Stimulated activated CD4-positive, alpha-beta T cell treated with anti-CD3 and anti-CD28 coated beads, Interleukin-4, amount 100 ng/mL, for 4 hours (primary cell): Measurements from ENCODE around the gene MPP7.

ENCODE experiments used
- DNase-seq, 2 experiments: peaks; one replicate each; pipeline ENCODE4 v3.0.0-alpha.2; 2020

Gene MPP7

DNA sequence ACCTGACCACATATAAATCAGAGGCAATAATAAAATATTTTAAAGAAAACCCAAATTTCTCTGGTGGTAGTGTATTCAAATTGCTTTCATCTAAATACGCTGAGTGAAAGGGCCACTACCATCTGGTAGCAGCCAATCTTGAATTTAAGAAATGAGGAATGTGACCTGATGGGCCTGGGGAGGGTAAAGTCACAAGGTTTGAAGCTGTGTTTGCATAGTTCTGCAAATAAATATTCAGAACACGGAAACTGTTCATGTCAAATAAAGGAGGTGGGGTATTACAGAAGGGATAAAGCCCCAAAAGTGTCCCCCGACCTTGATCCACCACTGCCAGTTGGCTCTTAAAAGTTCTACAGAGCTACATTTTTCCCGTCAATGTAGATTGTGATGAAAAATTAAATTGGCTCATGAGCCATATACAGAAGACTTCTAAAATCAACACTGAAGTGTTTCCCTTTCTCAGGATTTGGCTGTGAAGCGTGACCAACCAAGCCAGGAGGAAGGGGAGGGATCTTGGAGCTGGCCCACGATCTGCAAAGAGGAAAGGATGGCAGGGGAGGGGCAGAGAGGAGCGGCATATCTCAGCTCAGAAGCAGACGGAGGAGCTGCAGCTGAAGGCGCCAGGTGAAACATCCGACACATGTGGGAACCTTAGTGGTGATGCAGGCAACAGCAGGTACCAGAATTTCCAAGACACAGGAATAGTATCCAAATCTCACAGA, 39.6 kb downstream of the MPP7 start:
- DNase-seq = no peak

DNA sequence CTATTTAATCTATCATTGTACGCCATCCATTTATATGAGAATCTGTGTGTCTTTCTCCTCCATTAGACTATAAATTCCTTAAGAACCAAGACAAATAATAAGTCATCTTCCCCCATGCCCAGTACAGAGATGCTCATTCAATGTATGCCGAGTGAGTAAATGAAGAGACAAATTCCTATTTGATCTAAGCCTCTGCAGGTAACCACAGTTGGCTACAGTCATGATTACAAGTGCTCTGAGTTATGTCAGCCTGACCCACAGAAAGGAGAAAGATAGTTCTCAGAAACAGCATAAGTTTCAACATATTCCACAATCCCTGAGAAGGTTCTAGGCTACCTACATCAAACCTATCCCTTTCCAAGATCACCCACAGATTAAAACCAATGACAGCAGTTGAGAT, 46.1 kb downstream of the MPP7 start:
- DNase-seq = no peak

DNA sequence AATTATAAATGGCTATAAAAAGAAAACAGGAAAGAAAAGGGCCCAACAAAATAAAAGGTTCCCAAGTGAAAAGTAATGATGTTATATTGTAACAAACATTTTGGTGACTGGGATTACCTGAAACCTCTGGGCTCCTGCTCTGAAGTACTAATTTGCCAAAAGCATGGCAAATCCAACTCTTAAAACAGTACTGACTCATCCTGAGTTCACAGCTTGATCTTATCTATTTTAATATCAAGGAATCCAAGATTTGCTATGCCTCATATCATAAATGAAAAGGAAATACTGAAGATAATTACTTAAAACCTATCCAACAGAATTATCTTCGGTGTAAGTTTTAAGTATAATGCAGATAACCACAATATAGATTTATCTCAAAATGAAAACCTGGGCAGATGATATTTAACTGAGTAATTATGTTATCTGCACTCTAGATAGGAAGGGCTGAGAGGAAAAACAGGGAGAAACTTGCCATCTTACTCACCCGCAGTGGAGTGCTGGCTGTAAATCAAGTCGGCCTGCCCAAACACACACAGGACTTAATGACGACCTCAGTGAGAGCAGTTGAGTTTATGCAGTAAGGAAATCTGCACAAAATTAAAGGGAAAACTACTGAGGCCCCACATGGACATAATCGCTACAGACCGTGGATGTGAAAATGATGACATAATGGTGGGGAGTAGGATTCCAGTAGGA, 48.4 kb downstream of the MPP7 start:
- no peak for DNase-seq

DNA sequence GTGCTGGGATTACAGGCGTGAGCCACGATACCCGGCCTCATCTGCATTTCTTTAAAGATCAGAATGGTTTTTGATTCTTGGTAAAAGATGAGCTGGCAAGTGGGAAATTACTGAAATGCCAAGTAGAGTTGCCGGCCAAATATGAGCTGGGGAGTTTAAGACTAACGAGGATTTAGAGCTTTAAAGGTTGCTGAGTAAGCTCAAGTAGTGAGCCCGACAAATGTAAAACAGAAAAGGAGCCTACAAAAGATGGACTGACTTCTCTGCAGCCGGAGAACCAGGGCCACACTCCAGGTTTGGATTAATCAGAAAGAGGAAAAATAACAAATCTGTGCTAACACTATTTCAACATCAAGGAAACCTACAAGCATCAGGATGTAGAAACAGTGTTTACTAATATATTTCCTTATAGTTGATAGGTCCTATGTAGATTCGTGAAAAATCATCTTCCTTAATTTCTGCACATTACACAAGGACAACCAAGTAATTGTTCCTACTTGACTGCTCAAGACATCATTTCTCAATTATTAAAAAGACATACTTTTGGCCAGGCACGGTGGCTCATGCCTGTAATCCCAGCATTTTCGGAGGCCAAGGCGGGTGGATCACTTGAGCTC, 49.6 kb downstream of the MPP7 start:
- DNase-seq = no peak
